ENCODE data around the gene TRAPPC3.

DNA sequence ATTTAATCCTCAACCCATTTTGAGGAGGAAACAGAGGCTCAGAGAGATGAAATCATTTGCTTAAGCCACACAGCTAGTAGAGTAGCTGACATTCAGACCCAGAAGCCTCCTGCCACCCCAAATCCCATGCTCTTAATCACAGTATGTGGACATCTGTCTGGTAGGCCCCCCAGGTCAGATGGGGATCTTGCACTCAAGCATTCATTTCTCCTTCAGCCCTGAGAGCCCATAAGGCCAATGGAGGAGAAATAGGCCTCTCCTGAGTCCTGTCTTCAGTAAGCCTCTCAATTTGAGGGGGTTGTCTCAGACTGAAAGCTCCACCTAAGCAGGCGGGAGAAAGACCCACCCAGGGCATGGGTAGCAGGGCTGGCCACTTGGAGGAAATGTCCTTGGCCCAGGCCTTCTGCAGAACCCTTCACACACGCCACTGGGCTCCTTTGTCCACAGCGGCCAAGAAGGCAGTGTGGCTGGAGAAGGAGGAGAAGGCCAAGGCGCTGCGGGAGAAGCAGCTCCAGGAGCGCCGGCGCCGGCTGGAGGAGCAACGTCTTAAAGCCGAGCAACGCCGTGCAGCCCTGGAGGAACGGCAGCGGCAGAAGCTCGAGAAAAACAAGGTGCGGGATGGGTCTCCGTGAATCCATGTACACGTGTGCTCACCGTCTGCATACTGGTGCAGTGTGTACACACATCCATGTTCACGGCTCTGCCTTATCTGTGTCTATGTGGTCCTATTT lies 22.9 kb upstream of the TRAPPC3 start:
- TF ChIP-seq, protein P1, sequence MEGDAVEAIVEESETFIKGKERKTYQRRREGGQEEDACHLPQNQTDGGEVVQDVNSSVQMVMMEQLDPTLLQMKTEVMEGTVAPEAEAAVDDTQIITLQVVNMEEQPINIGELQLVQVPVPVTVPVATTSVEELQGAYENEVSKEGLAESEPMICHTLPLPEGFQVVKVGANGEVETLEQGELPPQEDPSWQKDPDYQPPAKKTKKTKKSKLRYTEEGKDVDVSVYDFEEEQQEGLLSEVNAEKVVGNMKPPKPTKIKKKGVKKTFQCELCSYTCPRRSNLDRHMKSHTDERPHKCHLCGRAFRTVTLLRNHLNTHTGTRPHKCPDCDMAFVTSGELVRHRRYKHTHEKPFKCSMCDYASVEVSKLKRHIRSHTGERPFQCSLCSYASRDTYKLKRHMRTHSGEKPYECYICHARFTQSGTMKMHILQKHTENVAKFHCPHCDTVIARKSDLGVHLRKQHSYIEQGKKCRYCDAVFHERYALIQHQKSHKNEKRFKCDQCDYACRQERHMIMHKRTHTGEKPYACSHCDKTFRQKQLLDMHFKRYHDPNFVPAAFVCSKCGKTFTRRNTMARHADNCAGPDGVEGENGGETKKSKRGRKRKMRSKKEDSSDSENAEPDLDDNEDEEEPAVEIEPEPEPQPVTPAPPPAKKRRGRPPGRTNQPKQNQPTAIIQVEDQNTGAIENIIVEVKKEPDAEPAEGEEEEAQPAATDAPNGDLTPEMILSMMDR (conservative IDR thresholded peaks at IDR 0.05; ENCODE audit: low read depth, low read length) = no peak
- TF ChIP-seq EZH2phosphoT487 (IDR thresholded peaks at IDR 0.05; ENCODE audit: borderline replicate concordance, low read length) (no peak), EZH2 (IDR thresholded peaks at IDR 0.05; ENCODE audit: low read length, unreplicated experiment) (no peak)
